HL-60 (cell line): ENCODE data around the gene SEC23IP.

Source experiments
- DNase-seq, 2 experiments: peaks; one replicate each; pipeline ENCODE4 v3.0.0-alpha.2; 2010 to 2020; ENCODE audit warnings: low read depth in 1 of 2, low spot score in 1 of 2
- H3K27ac ChIP-seq: fragments of 250-450 bp; sonication (Bioruptor Pico); replicated peaks from 2 replicates; pipeline ENCODE4 v1.5.1; 2020; ENCODE audit warnings: mild to moderate bottlenecking, moderate library complexity
- H3K27me3 ChIP-seq: fragments of 250-450 bp; sonication (Bioruptor Pico); 2 replicates; pipeline ENCODE4 v1.5.1; 2021; ENCODE audit warnings: mild to moderate bottlenecking, moderate library complexity; ENCODE audit not compliant: insufficient read depth, poor library complexity, severe bottlenecking
- H3K4me3 ChIP-seq: replicated peaks from 2 replicates; pipeline ENCODE4 v1.5.1; 2011; ENCODE audit warnings: mild to moderate bottlenecking, control low read depth, low read length; ENCODE audit not compliant: insufficient read depth
- GABPA ChIP-seq: IDR thresholded peaks from 2 replicates; pipeline ENCODE4 v1.6.1; 2012; ENCODE audit warnings: low read depth
- POLR2AphosphoS5 ChIP-seq: IDR thresholded peaks from 2 replicates; pipeline ENCODE4 v1.6.1; 2012; ENCODE audit warnings: low read depth
- SPI1 ChIP-seq: IDR thresholded peaks from 2 replicates; pipeline ENCODE4 v1.6.1; 2012; ENCODE audit warnings: low read depth, mild to moderate bottlenecking, borderline replicate concordance
- TF ChIP-seq, protein P1 (sequence below): IDR thresholded peaks from 2 replicates; pipeline ENCODE4 v1.6.1; 2012; ENCODE audit warnings: low read depth; ENCODE audit not compliant: insufficient replicate concordance
- TF ChIP-seq, protein P2 (sequence below): IDR thresholded peaks from one replicate; pipeline ENCODE4 v1.5.1; 2011; ENCODE audit warnings: low read length, control low read depth, inconsistent platforms; ENCODE audit not compliant: insufficient read depth

Gene SEC23IP

DNA sequence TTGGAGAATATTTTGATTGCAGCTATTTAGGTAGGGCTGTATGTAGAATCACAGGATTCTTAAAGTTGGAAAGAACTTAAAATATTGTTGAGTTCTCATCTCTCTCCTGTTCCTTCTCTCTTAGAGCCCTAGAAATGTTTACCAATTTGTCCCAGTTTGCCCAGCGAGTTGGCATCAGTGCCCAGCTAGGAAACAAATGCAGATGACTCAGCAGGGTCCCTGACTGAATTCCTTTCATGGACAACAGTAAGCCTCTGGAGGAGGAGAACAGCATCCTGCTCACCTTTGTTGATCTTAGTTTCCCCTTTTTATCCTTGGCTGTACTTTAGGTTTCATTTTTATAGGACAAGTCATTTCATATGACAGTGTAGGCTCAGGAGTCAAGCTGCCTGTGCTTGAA, 89.3 kb downstream of the SEC23IP start:
- TF ChIP-seq, protein P1, sequence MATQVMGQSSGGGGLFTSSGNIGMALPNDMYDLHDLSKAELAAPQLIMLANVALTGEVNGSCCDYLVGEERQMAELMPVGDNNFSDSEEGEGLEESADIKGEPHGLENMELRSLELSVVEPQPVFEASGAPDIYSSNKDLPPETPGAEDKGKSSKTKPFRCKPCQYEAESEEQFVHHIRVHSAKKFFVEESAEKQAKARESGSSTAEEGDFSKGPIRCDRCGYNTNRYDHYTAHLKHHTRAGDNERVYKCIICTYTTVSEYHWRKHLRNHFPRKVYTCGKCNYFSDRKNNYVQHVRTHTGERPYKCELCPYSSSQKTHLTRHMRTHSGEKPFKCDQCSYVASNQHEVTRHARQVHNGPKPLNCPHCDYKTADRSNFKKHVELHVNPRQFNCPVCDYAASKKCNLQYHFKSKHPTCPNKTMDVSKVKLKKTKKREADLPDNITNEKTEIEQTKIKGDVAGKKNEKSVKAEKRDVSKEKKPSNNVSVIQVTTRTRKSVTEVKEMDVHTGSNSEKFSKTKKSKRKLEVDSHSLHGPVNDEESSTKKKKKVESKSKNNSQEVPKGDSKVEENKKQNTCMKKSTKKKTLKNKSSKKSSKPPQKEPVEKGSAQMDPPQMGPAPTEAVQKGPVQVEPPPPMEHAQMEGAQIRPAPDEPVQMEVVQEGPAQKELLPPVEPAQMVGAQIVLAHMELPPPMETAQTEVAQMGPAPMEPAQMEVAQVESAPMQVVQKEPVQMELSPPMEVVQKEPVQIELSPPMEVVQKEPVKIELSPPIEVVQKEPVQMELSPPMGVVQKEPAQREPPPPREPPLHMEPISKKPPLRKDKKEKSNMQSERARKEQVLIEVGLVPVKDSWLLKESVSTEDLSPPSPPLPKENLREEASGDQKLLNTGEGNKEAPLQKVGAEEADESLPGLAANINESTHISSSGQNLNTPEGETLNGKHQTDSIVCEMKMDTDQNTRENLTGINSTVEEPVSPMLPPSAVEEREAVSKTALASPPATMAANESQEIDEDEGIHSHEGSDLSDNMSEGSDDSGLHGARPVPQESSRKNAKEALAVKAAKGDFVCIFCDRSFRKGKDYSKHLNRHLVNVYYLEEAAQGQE: no peak
- TF ChIP-seq, protein P2, sequence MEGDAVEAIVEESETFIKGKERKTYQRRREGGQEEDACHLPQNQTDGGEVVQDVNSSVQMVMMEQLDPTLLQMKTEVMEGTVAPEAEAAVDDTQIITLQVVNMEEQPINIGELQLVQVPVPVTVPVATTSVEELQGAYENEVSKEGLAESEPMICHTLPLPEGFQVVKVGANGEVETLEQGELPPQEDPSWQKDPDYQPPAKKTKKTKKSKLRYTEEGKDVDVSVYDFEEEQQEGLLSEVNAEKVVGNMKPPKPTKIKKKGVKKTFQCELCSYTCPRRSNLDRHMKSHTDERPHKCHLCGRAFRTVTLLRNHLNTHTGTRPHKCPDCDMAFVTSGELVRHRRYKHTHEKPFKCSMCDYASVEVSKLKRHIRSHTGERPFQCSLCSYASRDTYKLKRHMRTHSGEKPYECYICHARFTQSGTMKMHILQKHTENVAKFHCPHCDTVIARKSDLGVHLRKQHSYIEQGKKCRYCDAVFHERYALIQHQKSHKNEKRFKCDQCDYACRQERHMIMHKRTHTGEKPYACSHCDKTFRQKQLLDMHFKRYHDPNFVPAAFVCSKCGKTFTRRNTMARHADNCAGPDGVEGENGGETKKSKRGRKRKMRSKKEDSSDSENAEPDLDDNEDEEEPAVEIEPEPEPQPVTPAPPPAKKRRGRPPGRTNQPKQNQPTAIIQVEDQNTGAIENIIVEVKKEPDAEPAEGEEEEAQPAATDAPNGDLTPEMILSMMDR: no peak
- no peak for TF ChIP-seq POLR2AphosphoS5
- no peak for TF ChIP-seq GABPA
- no peak for TF ChIP-seq SPI1

DNA sequence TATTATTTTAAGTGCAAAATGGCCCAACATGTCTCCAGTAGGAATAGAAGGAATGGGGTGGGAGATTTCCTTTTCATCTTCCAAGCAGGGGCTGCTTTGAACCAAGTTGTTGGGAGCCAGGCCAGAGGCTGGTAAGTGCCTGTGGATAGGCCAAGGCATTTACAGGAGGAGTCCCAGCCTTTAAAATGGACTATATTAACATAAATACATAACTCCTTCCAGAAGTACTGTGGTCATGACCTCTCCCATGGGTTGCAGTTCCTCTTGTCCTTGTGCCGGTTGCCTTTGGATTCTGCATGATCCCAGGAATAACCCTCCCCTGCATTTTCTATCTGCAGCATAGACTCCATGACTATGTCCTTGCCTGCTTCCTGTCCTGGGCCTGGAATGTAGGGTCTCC, 95.8 kb downstream of the SEC23IP start:
- no peak overlapping the region for H3K27ac ChIP-seq
- TF ChIP-seq, protein P1: no peak
- TF ChIP-seq GABPA (no peak), SPI1 (no peak), POLR2AphosphoS5 (no peak)
- TF ChIP-seq, protein P2: no peak
- H3K27me3 ChIP-seq: peaks cover 2% of the 10 kb centered on the region
- no peak for DNase-seq
- H3K4me3 ChIP-seq: no peak overlapping the region

More for the DNA sequence above, 89.3 kb downstream of the SEC23IP start:
- H3K27me3 ChIP-seq: peaks cover 3% of the 10 kb centered on the region
- DNase-seq: no peak
- H3K27ac ChIP-seq: no peak overlapping the region
- no peak overlapping the region for H3K4me3 ChIP-seq

DNA sequence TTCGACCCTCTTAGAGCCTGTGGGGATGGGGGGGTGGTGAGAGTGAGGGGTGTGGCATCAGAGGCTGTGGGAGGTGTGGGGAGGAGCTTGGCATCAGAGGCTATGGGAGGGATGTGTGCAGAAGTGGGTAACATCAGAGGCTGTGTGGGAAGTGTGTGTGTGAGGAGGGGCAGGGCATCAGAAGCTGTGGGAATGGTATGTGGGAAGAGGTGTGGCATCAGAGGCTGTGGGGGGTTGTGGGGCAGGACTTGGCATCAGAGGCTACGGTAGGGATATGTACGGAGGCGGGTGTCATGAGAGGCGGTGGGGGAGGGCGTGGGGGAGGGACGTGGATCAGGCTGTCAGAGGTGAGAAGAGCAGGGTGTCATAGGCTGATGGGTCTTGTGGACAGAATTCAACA, 97.4 kb downstream of the SEC23IP start:
- TF ChIP-seq, protein P2: no peak
- no peak for TF ChIP-seq GABPA
- no peak for TF ChIP-seq SPI1
- no peak for TF ChIP-seq POLR2AphosphoS5
- H3K4me3 ChIP-seq: no peak overlapping the region
- DNase-seq: no peak
- H3K27me3 ChIP-seq: peaks cover 2% of the 10 kb centered on the region
- H3K27ac ChIP-seq: no peak overlapping the region

DNA sequence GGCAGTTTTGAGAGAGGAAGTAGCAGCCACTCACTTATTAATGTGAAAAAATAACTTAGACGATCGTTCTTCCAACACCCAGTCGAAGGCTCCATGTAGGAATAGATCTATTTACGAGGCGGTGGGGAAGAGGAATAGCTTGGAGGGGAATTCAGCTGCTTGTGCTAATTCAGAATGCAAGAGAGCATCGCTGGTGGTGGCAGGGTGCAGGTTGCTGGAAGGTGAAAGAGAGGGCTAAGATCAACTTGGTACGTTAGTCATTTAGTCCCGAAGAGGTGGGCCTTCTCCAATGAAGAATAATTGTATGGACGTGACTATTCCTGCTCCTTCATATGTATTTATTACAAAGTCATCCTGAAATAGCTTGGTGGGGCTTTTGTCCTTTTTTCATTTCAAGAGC, 98.5 kb downstream of the SEC23IP start:
- peaks cover 2% of the 10 kb centered on the region for H3K27me3 ChIP-seq

More for the DNA sequence above, 98.5 kb downstream of the SEC23IP start:
- TF ChIP-seq GABPA (no peak), POLR2AphosphoS5 (no peak), SPI1 (no peak)
- TF ChIP-seq, protein P1: no peak
- TF ChIP-seq, protein P2: no peak
- no peak for DNase-seq
- Histone ChIP-seq H3K4me3 (no peak overlapping the region), H3K27ac (no peak overlapping the region)
